GM23338 (cell line): ENCODE results near the gene MAP1LC3B2. TPM values are rescaled to one million over a fixed set of nuclear protein-coding genes. Genes with fewer than 3 reads are reported as not detected.

Experiments
- ATAC-seq: fragments of 200-7000 bp; cut with Tn5 transposase; 3 replicates; pipeline ENCODE4 v1.9.1; 2020
- DNase-seq: peaks from one replicate; pipeline ENCODE4 v3.0.0-alpha.2; 2015; ENCODE audit warnings: low spot score
- H2AFZ ChIP-seq: fragments of 200-600 bp; sonication (generic); 2 replicates; pipeline ENCODE4 v1.8.0; 2016; ENCODE audit warnings: antibody characterized with exemption, mild to moderate bottlenecking, moderate library complexity
- H3F3A ChIP-seq: fragments of 200-600 bp; sonication (generic); replicated peaks from 2 replicates; pipeline ENCODE4 v1.8.0; 2017; ENCODE audit warnings: antibody characterized with exemption, mixed run types, low read depth
- H3K27ac ChIP-seq: fragments of 200-600 bp; sonication (generic); 2 replicates; pipeline ENCODE4 v1.6.1; 2016; ENCODE audit warnings: low read depth
- H3K27me3 ChIP-seq: fragments of 200-600 bp; sonication (generic); 2 replicates; pipeline ENCODE4 v1.8.0; 2016; ENCODE audit warnings: mild to moderate bottlenecking, mixed run types, moderate library complexity; ENCODE audit not compliant: insufficient read depth
- H3K36me3 ChIP-seq: fragments of 200-600 bp; sonication (generic); 2 replicates; pipeline ENCODE4 v1.8.0; 2016; ENCODE audit warnings: mild to moderate bottlenecking; ENCODE audit not compliant: insufficient read depth
- H3K4me1 ChIP-seq: fragments of 200-600 bp; sonication (generic); 2 replicates; pipeline ENCODE4 v1.8.0; 2016; ENCODE audit warnings: mild to moderate bottlenecking, moderate library complexity; ENCODE audit not compliant: insufficient read depth
- H3K4me2 ChIP-seq: fragments of 200-600 bp; sonication (generic); 2 replicates; pipeline ENCODE4 v1.7.1; 2017; ENCODE audit warnings: mixed run types
- H3K4me3 ChIP-seq: fragments of 200-600 bp; sonication (generic); 2 replicates; pipeline ENCODE4 v1.6.1; 2016; ENCODE audit warnings: mixed run types
- H3K79me2 ChIP-seq: fragments of 200-600 bp; sonication (generic); replicated peaks from 2 replicates; pipeline ENCODE4 v1.8.0; 2017; ENCODE audit warnings: mild to moderate bottlenecking; ENCODE audit not compliant: insufficient read depth
- H3K9me2 ChIP-seq: fragments of 200-600 bp; sonication (generic); 2 replicates; pipeline ENCODE4 v1.8.0; 2017; ENCODE audit not compliant: insufficient read depth
- H4K20me1 ChIP-seq: fragments of 200-600 bp; sonication (generic); replicated peaks from 2 replicates; pipeline ENCODE4 v1.8.0; 2017; ENCODE audit warnings: mild to moderate bottlenecking; ENCODE audit not compliant: insufficient read depth
- H3K27ac Mint-ChIP-seq: 2 replicates; pipeline ENCODE4 v1.8.0; 2020; ENCODE audit warnings: inconsistent platforms, mild to moderate bottlenecking, moderate library complexity, mixed read lengths
- H3K27me3 Mint-ChIP-seq: 3 replicates; pipeline ENCODE4 v1.8.0; 2022; ENCODE audit warnings: low read depth, mild to moderate bottlenecking, moderate library complexity, mixed read lengths, inconsistent platforms; ENCODE audit not compliant: insufficient read depth, poor library complexity
- H3K36me3 Mint-ChIP-seq: 3 replicates; pipeline ENCODE4 v1.8.0; 2021; ENCODE audit warnings: low read depth, mild to moderate bottlenecking, inconsistent platforms, moderate library complexity, mixed read lengths
- H3K4me1 Mint-ChIP-seq: 3 replicates; pipeline ENCODE4 v1.8.0; 2020; ENCODE audit warnings: mild to moderate bottlenecking, inconsistent platforms, mixed read lengths
- H3K4me3 Mint-ChIP-seq: 3 replicates; pipeline ENCODE4 v1.8.0; 2021; ENCODE audit warnings: moderate library complexity, mild to moderate bottlenecking, inconsistent platforms, mixed read lengths
- H3K9me3 Mint-ChIP-seq: 3 replicates; pipeline ENCODE4 v1.8.0; 2020; ENCODE audit warnings: moderate library complexity, mild to moderate bottlenecking, inconsistent platforms, mixed read lengths
- CREB1 ChIP-seq: fragments of 250-450 bp; sonication (Bioruptor Pico); IDR thresholded peaks from 2 replicates; pipeline ENCODE4 v1.5.0; 2020; ENCODE audit warnings: low read depth, mild to moderate bottlenecking, moderate library complexity
- EZH2 ChIP-seq: fragments of 200-600 bp; sonication (generic); IDR thresholded peaks from one replicate; pipeline ENCODE4 v1.8.0; 2017; ENCODE audit warnings: antibody characterized with exemption, mild to moderate bottlenecking, low read depth; ENCODE audit not compliant: unreplicated experiment
- EZH2phosphoT487 ChIP-seq: fragments of 200-600 bp; sonication (generic); IDR thresholded peaks from one replicate; pipeline ENCODE4 v1.8.1; 2018; ENCODE audit warnings: antibody characterized with exemption; ENCODE audit not compliant: unreplicated experiment
- JUNB ChIP-seq: IDR thresholded peaks from one replicate; pipeline ENCODE4 v1.6.1; 2016; ENCODE audit warnings: antibody characterized with exemption; ENCODE audit not compliant: unreplicated experiment
- NANOG ChIP-seq: IDR thresholded peaks from 2 replicates; pipeline ENCODE4 v1.6.1; 2016; ENCODE audit warnings: antibody characterized with exemption, borderline replicate concordance
- POLR2AphosphoS5 ChIP-seq: IDR thresholded peaks from 2 replicates; pipeline ENCODE4 v1.6.1; 2016; ENCODE audit warnings: antibody characterized with exemption, low read depth
- STAT1 ChIP-seq: IDR thresholded peaks from one replicate; pipeline ENCODE4 v1.6.1; 2016; ENCODE audit warnings: antibody characterized with exemption; ENCODE audit not compliant: unreplicated experiment
- ZNF114 ChIP-seq: fragments of 250-450 bp; sonication (Bioruptor Pico); IDR thresholded peaks from 2 replicates; pipeline ENCODE4 v1.5.0; 2020; ENCODE audit warnings: mild to moderate bottlenecking, moderate library complexity
- ZNF331 ChIP-seq: fragments of 250-450 bp; sonication (Bioruptor Pico); IDR thresholded peaks from 2 replicates; pipeline ENCODE4 v1.5.0; 2020; ENCODE audit warnings: low read depth, mild to moderate bottlenecking, moderate library complexity
- polyA plus RNA-seq: library from polyadenylated mRNA; unstranded; fragments of >200 nt; fragmentation: Nextera tagmentation; extraction: Ambion mirVana; gene quantifications from 2 replicates; pipeline ENCODE4 v1.2.1, GENCODE V29; 2016
- total RNA-seq: library from RNA; depleted of rRNA; stranded (reverse); fragments of >200 nt; shearing (Covaris generic); gene quantifications from 2 replicates; pipeline ENCODE4 v1.2.3, GENCODE V29; 2014
- TF ChIP-seq, protein P1 (sequence below): fragments of 250-450 bp; sonication (Bioruptor Pico); IDR thresholded peaks from 2 replicates; pipeline ENCODE4 v1.5.0; 2020; ENCODE audit warnings: mild to moderate bottlenecking, moderate library complexity
- TF ChIP-seq, protein P2 (sequence below): IDR thresholded peaks from one replicate; pipeline ENCODE4 v1.6.1; 2018; ENCODE audit warnings: antibody characterized with exemption; ENCODE audit not compliant: unreplicated experiment
- TF ChIP-seq, protein P3 (sequence below): IDR thresholded peaks from 2 replicates; pipeline ENCODE4 v1.6.1; 2016; ENCODE audit warnings: antibody characterized with exemption
- TF ChIP-seq, protein P4 (sequence below), 2 experiments: fragments of 200-600 bp in 1 of 2; sonication (generic) in 1 of 2; conservative IDR thresholded peaks; 2 replicates each; pipeline versions ENCODE4 v1.5.1 to v1.6.1; 2016 to 2017; ENCODE audit warnings: antibody characterized with exemption in 2 of 2, low read depth in 2 of 2, mild to moderate bottlenecking in 2 of 2, moderate library complexity in 1 of 2

The MAP1LC3B2 gene
- total and polyA plus RNA-seq, 2 experiments from 2014 or later = 1.3 to 6.7 TPM

DNA sequence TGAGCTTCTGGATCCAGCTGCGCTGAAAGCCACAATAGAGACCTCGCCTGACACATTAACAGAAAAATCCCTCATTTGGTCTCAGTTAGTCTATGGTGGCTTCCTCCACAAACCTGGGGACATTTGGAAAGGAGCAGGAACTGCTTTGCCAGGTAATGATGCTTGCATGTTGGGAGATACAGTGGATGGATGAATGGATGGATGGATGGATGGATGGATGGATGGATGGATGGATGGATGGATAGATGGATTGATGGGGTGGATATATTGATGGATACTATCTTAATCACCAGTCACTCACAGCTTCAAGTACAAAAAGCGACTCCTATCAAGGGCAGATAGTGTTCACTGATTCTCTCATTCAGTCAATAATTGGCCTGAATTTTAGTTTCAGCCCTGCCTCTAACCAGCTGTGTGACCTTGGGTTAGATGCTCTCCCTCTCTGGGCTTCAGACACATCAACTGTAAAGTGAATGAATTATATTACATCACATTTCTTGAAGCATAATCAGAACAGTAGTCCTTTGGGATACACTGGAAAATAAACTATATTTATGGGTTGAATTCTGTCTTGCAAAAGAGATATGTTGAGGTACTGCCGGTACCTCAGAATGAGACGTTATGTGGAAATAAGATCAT lies 29.3 kb downstream of the MAP1LC3B2 start:
- no peak overlapping the region for H3K27ac ChIP-seq
- Mint-ChIP-seq H3K36me3 (peaks cover 14% of the 10 kb centered on the region), H3K27ac (no peak overlapping the region), H3K27me3 (peaks cover 2% of the 10 kb centered on the region), H3K4me1 (peaks cover under 1% of the 10 kb centered on the region; the same call in 1 of the 3 replicates), H3K9me3 (peaks cover 13% of the 10 kb centered on the region), H3K4me3 (no peak overlapping the region)
- TF ChIP-seq ZNF331 (CRISPR knock-in tag) = no peak
- TF ChIP-seq, protein P1, sequence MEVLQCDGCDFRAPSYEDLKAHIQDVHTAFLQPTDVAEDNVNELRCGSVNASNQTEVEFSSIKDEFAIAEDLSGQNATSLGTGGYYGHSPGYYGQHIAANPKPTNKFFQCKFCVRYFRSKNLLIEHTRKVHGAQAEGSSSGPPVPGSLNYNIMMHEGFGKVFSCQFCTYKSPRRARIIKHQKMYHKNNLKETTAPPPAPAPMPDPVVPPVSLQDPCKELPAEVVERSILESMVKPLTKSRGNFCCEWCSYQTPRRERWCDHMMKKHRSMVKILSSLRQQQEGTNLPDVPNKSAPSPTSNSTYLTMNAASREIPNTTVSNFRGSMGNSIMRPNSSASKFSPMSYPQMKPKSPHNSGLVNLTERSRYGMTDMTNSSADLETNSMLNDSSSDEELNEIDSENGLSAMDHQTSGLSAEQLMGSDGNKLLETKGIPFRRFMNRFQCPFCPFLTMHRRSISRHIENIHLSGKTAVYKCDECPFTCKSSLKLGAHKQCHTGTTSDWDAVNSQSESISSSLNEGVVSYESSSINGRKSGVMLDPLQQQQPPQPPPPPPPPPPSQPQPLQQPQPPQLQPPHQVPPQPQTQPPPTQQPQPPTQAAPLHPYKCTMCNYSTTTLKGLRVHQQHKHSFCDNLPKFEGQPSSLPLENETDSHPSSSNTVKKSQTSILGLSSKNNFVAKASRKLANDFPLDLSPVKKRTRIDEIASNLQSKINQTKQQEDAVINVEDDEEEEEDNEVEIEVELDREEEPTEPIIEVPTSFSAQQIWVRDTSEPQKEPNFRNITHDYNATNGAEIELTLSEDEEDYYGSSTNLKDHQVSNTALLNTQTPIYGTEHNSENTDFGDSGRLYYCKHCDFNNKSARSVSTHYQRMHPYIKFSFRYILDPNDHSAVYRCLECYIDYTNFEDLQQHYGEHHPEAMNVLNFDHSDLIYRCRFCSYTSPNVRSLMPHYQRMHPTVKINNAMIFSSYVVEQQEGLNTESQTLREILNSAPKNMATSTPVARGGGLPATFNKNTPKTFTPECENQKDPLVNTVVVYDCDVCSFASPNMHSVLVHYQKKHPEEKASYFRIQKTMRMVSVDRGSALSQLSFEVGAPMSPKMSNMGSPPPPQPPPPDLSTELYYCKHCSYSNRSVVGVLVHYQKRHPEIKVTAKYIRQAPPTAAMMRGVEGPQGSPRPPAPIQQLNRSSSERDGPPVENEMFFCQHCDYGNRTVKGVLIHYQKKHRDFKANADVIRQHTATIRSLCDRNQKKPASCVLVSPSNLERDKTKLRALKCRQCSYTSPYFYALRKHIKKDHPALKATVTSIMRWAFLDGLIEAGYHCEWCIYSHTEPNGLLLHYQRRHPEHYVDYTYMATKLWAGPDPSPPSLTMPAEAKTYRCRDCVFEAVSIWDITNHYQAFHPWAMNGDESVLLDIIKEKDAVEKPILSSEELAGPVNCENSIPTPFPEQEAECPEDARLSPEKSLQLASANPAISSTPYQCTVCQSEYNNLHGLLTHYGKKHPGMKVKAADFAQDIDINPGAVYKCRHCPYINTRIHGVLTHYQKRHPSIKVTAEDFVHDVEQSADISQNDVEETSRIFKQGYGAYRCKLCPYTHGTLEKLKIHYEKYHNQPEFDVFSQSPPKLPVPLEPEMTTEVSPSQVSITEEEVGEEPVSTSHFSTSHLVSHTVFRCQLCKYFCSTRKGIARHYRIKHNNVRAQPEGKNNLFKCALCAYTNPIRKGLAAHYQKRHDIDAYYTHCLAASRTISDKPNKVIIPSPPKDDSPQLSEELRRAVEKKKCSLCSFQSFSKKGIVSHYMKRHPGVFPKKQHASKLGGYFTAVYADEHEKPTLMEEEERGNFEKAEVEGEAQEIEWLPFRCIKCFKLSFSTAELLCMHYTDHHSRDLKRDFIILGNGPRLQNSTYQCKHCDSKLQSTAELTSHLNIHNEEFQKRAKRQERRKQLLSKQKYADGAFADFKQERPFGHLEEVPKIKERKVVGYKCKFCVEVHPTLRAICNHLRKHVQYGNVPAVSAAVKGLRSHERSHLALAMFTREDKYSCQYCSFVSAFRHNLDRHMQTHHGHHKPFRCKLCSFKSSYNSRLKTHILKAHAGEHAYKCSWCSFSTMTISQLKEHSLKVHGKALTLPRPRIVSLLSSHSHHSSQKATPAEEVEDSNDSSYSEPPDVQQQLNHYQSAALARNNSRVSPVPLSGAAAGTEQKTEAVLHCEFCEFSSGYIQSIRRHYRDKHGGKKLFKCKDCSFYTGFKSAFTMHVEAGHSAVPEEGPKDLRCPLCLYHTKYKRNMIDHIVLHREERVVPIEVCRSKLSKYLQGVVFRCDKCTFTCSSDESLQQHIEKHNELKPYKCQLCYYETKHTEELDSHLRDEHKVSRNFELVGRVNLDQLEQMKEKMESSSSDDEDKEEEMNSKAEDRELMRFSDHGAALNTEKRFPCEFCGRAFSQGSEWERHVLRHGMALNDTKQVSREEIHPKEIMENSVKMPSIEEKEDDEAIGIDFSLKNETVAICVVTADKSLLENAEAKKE = no peak
- TF ChIP-seq EZH2 = no peak
- no peak for TF ChIP-seq EZH2phosphoT487
- no peak for TF ChIP-seq STAT1
- TF ChIP-seq, protein P2, sequence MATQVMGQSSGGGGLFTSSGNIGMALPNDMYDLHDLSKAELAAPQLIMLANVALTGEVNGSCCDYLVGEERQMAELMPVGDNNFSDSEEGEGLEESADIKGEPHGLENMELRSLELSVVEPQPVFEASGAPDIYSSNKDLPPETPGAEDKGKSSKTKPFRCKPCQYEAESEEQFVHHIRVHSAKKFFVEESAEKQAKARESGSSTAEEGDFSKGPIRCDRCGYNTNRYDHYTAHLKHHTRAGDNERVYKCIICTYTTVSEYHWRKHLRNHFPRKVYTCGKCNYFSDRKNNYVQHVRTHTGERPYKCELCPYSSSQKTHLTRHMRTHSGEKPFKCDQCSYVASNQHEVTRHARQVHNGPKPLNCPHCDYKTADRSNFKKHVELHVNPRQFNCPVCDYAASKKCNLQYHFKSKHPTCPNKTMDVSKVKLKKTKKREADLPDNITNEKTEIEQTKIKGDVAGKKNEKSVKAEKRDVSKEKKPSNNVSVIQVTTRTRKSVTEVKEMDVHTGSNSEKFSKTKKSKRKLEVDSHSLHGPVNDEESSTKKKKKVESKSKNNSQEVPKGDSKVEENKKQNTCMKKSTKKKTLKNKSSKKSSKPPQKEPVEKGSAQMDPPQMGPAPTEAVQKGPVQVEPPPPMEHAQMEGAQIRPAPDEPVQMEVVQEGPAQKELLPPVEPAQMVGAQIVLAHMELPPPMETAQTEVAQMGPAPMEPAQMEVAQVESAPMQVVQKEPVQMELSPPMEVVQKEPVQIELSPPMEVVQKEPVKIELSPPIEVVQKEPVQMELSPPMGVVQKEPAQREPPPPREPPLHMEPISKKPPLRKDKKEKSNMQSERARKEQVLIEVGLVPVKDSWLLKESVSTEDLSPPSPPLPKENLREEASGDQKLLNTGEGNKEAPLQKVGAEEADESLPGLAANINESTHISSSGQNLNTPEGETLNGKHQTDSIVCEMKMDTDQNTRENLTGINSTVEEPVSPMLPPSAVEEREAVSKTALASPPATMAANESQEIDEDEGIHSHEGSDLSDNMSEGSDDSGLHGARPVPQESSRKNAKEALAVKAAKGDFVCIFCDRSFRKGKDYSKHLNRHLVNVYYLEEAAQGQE = no peak
- TF ChIP-seq JUNB = no peak
- no peak for TF ChIP-seq ZNF114 (CRISPR knock-in tag)
- TF ChIP-seq NANOG = no peak
- no peak for TF ChIP-seq POLR2AphosphoS5
- TF ChIP-seq, protein P3, sequence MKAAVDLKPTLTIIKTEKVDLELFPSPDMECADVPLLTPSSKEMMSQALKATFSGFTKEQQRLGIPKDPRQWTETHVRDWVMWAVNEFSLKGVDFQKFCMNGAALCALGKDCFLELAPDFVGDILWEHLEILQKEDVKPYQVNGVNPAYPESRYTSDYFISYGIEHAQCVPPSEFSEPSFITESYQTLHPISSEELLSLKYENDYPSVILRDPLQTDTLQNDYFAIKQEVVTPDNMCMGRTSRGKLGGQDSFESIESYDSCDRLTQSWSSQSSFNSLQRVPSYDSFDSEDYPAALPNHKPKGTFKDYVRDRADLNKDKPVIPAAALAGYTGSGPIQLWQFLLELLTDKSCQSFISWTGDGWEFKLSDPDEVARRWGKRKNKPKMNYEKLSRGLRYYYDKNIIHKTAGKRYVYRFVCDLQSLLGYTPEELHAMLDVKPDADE = no peak
- TF ChIP-seq, protein P4, sequence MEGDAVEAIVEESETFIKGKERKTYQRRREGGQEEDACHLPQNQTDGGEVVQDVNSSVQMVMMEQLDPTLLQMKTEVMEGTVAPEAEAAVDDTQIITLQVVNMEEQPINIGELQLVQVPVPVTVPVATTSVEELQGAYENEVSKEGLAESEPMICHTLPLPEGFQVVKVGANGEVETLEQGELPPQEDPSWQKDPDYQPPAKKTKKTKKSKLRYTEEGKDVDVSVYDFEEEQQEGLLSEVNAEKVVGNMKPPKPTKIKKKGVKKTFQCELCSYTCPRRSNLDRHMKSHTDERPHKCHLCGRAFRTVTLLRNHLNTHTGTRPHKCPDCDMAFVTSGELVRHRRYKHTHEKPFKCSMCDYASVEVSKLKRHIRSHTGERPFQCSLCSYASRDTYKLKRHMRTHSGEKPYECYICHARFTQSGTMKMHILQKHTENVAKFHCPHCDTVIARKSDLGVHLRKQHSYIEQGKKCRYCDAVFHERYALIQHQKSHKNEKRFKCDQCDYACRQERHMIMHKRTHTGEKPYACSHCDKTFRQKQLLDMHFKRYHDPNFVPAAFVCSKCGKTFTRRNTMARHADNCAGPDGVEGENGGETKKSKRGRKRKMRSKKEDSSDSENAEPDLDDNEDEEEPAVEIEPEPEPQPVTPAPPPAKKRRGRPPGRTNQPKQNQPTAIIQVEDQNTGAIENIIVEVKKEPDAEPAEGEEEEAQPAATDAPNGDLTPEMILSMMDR (conservative IDR thresholded peaks at IDR 0.05; ENCODE audit: low read depth in 2 of 2) = no peak
- TF ChIP-seq CREB1 (CRISPR knock-in tag) = no peak
- no peaks in the 10 kb centered on the region for H4K20me1 ChIP-seq
- H3K4me2 ChIP-seq = no peak overlapping the region
- H3K4me3 ChIP-seq = no peak overlapping the region
- no peak for DNase-seq
- no peaks in the 10 kb centered on the region for H3K79me2 ChIP-seq
- H3K36me3 ChIP-seq = peaks cover 3% of the 10 kb centered on the region; the same call in 1 of the 2 replicates
- H3F3A ChIP-seq = no peaks in the 10 kb centered on the region
- no peak overlapping the region for H2AFZ ChIP-seq
- peaks cover 12% of the 10 kb centered on the region for H3K9me2 ChIP-seq
- no peaks in the 10 kb centered on the region for H3K27me3 ChIP-seq
- no peak for ATAC-seq
- H3K4me1 ChIP-seq = 0 out of 2 replicates have a peak, but pooled peaks cover under 1% of the 10 kb centered on the region
